Measurements from ENCODE around the gene ARHGAP31.
A peak's percentile ranks its signal among the peaks of the same experiment; 100 is the strongest.
"Not testable (repeated sequence)": the region's sequence is repeated elsewhere in the genome, so short reads cannot be mapped to it uniquely, and the experiment has no call there.

ARHGAP31 gene

GRCh38 chr3:119357190-119357589, 63.0 kb downstream of the ARHGAP31 start:
- Histone ChIP-seq H3K36me3 (ENCODE audit: insufficient read depth, low read depth, low read length) (no peaks in the 10 kb centered on the region), H3K9ac (ENCODE audit: low read depth, low read length) (no peak overlapping the region; the same call in 1 of the 2 replicates), H3K27me3 (ENCODE audit: insufficient read depth, low read length) (no peaks in the 10 kb centered on the region), H3K9me3 (ENCODE audit: insufficient read depth, low read depth, low read length) (no peaks in the 10 kb centered on the region), H3K4me3 (ENCODE audit: low read length) (no peak overlapping the region), H3K4me1 (ENCODE audit: insufficient read depth, low read length) (peaks cover 36% of the 10 kb centered on the region), H3K27ac (ENCODE audit: low read length) (no peak overlapping the region)

- Histone ChIP-seq H3K9me3 (ENCODE audit: insufficient read depth, low read depth, low read length) (no peaks in the 10 kb centered on the region), H3K27ac (ENCODE audit: low read length) (peak overlapping the region; percentile 75), H3K36me3 (ENCODE audit: insufficient read depth, low read depth, low read length) (no peaks in the 10 kb centered on the region), H3K27me3 (ENCODE audit: insufficient read depth, low read length) (no peaks in the 10 kb centered on the region), H3K4me1 (ENCODE audit: insufficient read depth, low read length) (peaks cover 31% of the 10 kb centered on the region), H3K4me3 (ENCODE audit: low read length) (peak overlapping the region; percentile 23; the same call in 1 of the 2 replicates), H3K9ac (ENCODE audit: low read depth, low read length) (peak overlapping the region; percentile 63; the same call in 1 of the 2 replicates)
Observed at GRCh38 chr3:119359476-119360326, 65.5 kb downstream of the ARHGAP31 start.

- Histone ChIP-seq H3K9ac (ENCODE audit: low read depth, low read length) (peak overlapping the region; percentile 63; the same call in 1 of the 2 replicates), H3K4me3 (ENCODE audit: low read length) (peak overlapping the region; percentile 23; the same call in 1 of the 2 replicates), H3K36me3 (ENCODE audit: insufficient read depth, low read depth, low read length) (no peaks in the 10 kb centered on the region), H3K9me3 (ENCODE audit: insufficient read depth, low read depth, low read length) (no peaks in the 10 kb centered on the region), H3K27me3 (ENCODE audit: insufficient read depth, low read length) (no peaks in the 10 kb centered on the region), H3K27ac (ENCODE audit: low read length) (peak overlapping the region; percentile 75), H3K4me1 (ENCODE audit: insufficient read depth, low read length) (peaks cover 37% of the 10 kb centered on the region)
Observed at GRCh38 chr3:119360736-119361462, 66.7 kb downstream of the ARHGAP31 start.

- H3K4me3 ChIP-seq (ENCODE audit: low read length), result no peak overlapping the region
- H3K36me3 ChIP-seq (ENCODE audit: insufficient read depth, low read depth, low read length), result no peaks in the 10 kb centered on the region
- peaks cover 33% of the 10 kb centered on the region for H3K4me1 ChIP-seq (ENCODE audit: insufficient read depth, low read length)
- H3K27me3 ChIP-seq (ENCODE audit: insufficient read depth, low read length), result no peaks in the 10 kb centered on the region
- no peaks in the 10 kb centered on the region for H3K9me3 ChIP-seq (ENCODE audit: insufficient read depth, low read depth, low read length)
- no peak overlapping the region for H3K27ac ChIP-seq (ENCODE audit: low read length)
- no peak overlapping the region for H3K9ac ChIP-seq (ENCODE audit: low read depth, low read length)
Observed at GRCh38 chr3:119362010-119362409, 67.8 kb downstream of the ARHGAP31 start.

GRCh38 chr3:119362940-119363725, 69.0 kb downstream of the ARHGAP31 start:
- Histone ChIP-seq H3K4me3 (ENCODE audit: low read length) (no peak overlapping the region), H3K27ac (ENCODE audit: low read length) (no peak overlapping the region), H3K36me3 (ENCODE audit: insufficient read depth, low read depth, low read length) (no peaks in the 10 kb centered on the region), H3K27me3 (ENCODE audit: insufficient read depth, low read length) (no peaks in the 10 kb centered on the region), H3K9me3 (ENCODE audit: insufficient read depth, low read depth, low read length) (no peaks in the 10 kb centered on the region), H3K4me1 (ENCODE audit: insufficient read depth, low read length) (peaks cover 32% of the 10 kb centered on the region), H3K9ac (ENCODE audit: low read depth, low read length) (no peak overlapping the region)

- Histone ChIP-seq H3K9me3 (ENCODE audit: insufficient read depth, low read depth, low read length) (no peaks in the 10 kb centered on the region), H3K36me3 (ENCODE audit: insufficient read depth, low read depth, low read length) (no peaks in the 10 kb centered on the region), H3K4me1 (ENCODE audit: insufficient read depth, low read length) (peaks cover 27% of the 10 kb centered on the region), H3K27ac (ENCODE audit: low read length) (no peak overlapping the region), H3K9ac (ENCODE audit: low read depth, low read length) (no peak overlapping the region), H3K27me3 (ENCODE audit: insufficient read depth, low read length) (no peaks in the 10 kb centered on the region), H3K4me3 (ENCODE audit: low read length) (no peak overlapping the region)
Observed at GRCh38 chr3:119364401-119364800, 70.2 kb downstream of the ARHGAP31 start.

- Histone ChIP-seq H3K27ac (ENCODE audit: low read length) (no peak overlapping the region), H3K27me3 (ENCODE audit: insufficient read depth, low read length) (no peaks in the 10 kb centered on the region), H3K9ac (ENCODE audit: low read depth, low read length) (no peak overlapping the region; the same call in 1 of the 2 replicates), H3K4me1 (ENCODE audit: insufficient read depth, low read length) (peaks cover 17% of the 10 kb centered on the region), H3K36me3 (ENCODE audit: insufficient read depth, low read depth, low read length) (no peaks in the 10 kb centered on the region), H3K4me3 (ENCODE audit: low read length) (no peak overlapping the region), H3K9me3 (ENCODE audit: insufficient read depth, low read depth, low read length) (no peaks in the 10 kb centered on the region)
Observed at GRCh38 chr3:119365418-119365817, 71.2 kb downstream of the ARHGAP31 start.

- no peaks in the 10 kb centered on the region for H3K9me3 ChIP-seq (ENCODE audit: insufficient read depth, low read depth, low read length)
- H3K4me3 ChIP-seq (ENCODE audit: low read length), result no peak overlapping the region
- H3K27me3 ChIP-seq (ENCODE audit: insufficient read depth, low read length), result no peaks in the 10 kb centered on the region
- peaks cover 8% of the 10 kb centered on the region; the same call in 1 of the 2 replicates for H3K4me1 ChIP-seq (ENCODE audit: insufficient read depth, low read length)
- no peaks in the 10 kb centered on the region for H3K36me3 ChIP-seq (ENCODE audit: insufficient read depth, low read depth, low read length)
- H3K27ac ChIP-seq (ENCODE audit: low read length), result no peak overlapping the region
- H3K9ac ChIP-seq (ENCODE audit: low read depth, low read length), result no peak overlapping the region
Observed at GRCh38 chr3:119367000-119367399, 72.8 kb downstream of the ARHGAP31 start.

GRCh38 chr3:119368298-119368697, 74.1 kb downstream of the ARHGAP31 start:
- no peak overlapping the region for H3K4me3 ChIP-seq (ENCODE audit: low read length)
- H3K27ac ChIP-seq (ENCODE audit: low read length), result no peak overlapping the region

GRCh38 chr3:119371786-119372185, 77.6 kb downstream of the ARHGAP31 start:
- H3K27me3 ChIP-seq (ENCODE audit: insufficient read depth, low read length); H3K27ac ChIP-seq (ENCODE audit: low read length); H3K4me3 ChIP-seq (ENCODE audit: low read length); H3K36me3 ChIP-seq (ENCODE audit: insufficient read depth, low read depth, low read length); H3K9me3 ChIP-seq (ENCODE audit: insufficient read depth, low read depth, low read length); H3K4me1 ChIP-seq (ENCODE audit: insufficient read depth, low read length); H3K9ac ChIP-seq (ENCODE audit: low read depth, low read length): not testable (repeated sequence)

More at GRCh38 chr3:119368298-119368697, 74.1 kb downstream of the ARHGAP31 start:
- Histone ChIP-seq H3K9me3 (ENCODE audit: insufficient read depth, low read depth, low read length) (no peaks in the 10 kb centered on the region), H3K9ac (ENCODE audit: low read depth, low read length) (no peak overlapping the region), H3K4me1 (ENCODE audit: insufficient read depth, low read length) (peaks cover 6% of the 10 kb centered on the region; the same call in 1 of the 2 replicates), H3K27me3 (ENCODE audit: insufficient read depth, low read length) (no peaks in the 10 kb centered on the region), H3K36me3 (ENCODE audit: insufficient read depth, low read depth, low read length) (no peaks in the 10 kb centered on the region)

- Histone ChIP-seq H3K4me3 (ENCODE audit: low read length) (no peak overlapping the region), H3K4me1 (ENCODE audit: insufficient read depth, low read length) (no peaks in the 10 kb centered on the region), H3K9me3 (ENCODE audit: insufficient read depth, low read depth, low read length) (no peaks in the 10 kb centered on the region; the same call in 1 of the 2 replicates), H3K36me3 (ENCODE audit: insufficient read depth, low read depth, low read length) (no peaks in the 10 kb centered on the region), H3K27me3 (ENCODE audit: insufficient read depth, low read length) (no peaks in the 10 kb centered on the region), H3K27ac (ENCODE audit: low read length) (no peak overlapping the region), H3K9ac (ENCODE audit: low read depth, low read length) (no peak overlapping the region)
Observed at GRCh38 chr3:119375106-119375505, 80.9 kb downstream of the ARHGAP31 start.
